Upper lobe of left lung (tissue), 6 donors: Measurements from ENCODE around the gene ELK1. TPM values are rescaled to one million over a fixed set of nuclear protein-coding genes. Genes with fewer than 3 reads are reported as not detected.
"Not testable (repeated sequence)": the region's sequence is repeated elsewhere in the genome, so short reads cannot be mapped to it uniquely, and the experiment has no call there.

Experiments used
- ATAC-seq, 2 donors: fragments of 200-7000 bp; cut with Tn5 transposase; one replicate each; pipeline ENCODE4 v1.9.1; 2022; ENCODE audit warnings: mild to moderate bottlenecking in 2 of 2, moderate library complexity in 2 of 2; ENCODE audit not compliant: low FRiP score in 2 of 2
- DNase-seq, 2 donors: peaks; one replicate each; pipeline ENCODE4 v3.0.0-alpha.2; 2019 to 2020
- H3K27ac ChIP-seq, 4 donors: fragments of 200-600 bp; sonication (generic); one replicate each; pipeline ENCODE4 v1.5.1; 2016 to 2019
- H3K27me3 ChIP-seq, 4 donors: fragments of 200-600 bp; sonication (generic); one replicate each; pipeline ENCODE4 v1.5.1; 2017 to 2019
- H3K36me3 ChIP-seq, 4 donors: fragments of 200-600 bp; sonication (generic); one replicate each; pipeline ENCODE4 v1.5.1; 2016 to 2019
- H3K4me1 ChIP-seq, 4 donors: fragments of 200-600 bp; sonication (generic); one replicate each; pipeline ENCODE4 v1.5.1; 2018 to 2019
- H3K4me3 ChIP-seq, 4 donors: fragments of 200-600 bp; sonication (generic); one replicate each; pipeline ENCODE4 v1.5.1; 2017 to 2019; ENCODE audit warnings: mild to moderate bottlenecking in 2 of 4, moderate library complexity in 1 of 4
- H3K9me3 ChIP-seq, 4 donors: fragments of 200-600 bp; sonication (generic); one replicate each; pipeline ENCODE4 v1.5.1; 2018 to 2019
- EP300 ChIP-seq, 4 donors: sonication (generic); formaldehyde crosslinking; IDR thresholded peaks; one replicate each; pipeline ENCODE4 v1.5.1; 2017; ENCODE audit warnings: antibody characterized with exemption in 4 of 4, control low read depth in 2 of 4
- POLR2A ChIP-seq, 4 donors: fragments of 450-650 bp; IDR thresholded peaks; one replicate each; pipeline ENCODE4 v1.5.1; 2016 to 2017; ENCODE audit warnings: antibody characterized with exemption in 4 of 4, mild to moderate bottlenecking in 2 of 4
- POLR2AphosphoS5 ChIP-seq, 2 donors: sonication (generic); formaldehyde crosslinking; IDR thresholded peaks; one replicate each; pipeline ENCODE4 v1.5.1; 2017; ENCODE audit warnings: antibody characterized with exemption in 2 of 2
- WGBS, 2 donors: methylation state at CpG; one replicate each; pipeline ENCODE4 v1.1.5; 2017 to 2018; 5-methylcytosine and 5-hydroxymethylcytosine counted together
- total RNA-seq, 6 donors: library from RNA; depleted of rRNA in 4 of 6; stranded (reverse); fragments of >200 nt in 4 of 6; gene quantifications; one replicate each; pipeline versions ENCODE4 v1.1.0 to v1.2.1, GENCODE V29; 2016 to 2021
- TF ChIP-seq, protein P1 (sequence below), 6 experiments: fragments of 450-650 bp in 4 of 6; fragments of 200-600 bp in 2 of 6; sonication (generic) in 2 of 6; IDR thresholded peaks; one replicate each; pipeline ENCODE4 v1.5.1; 2016 to 2019; ENCODE audit warnings: antibody characterized with exemption in 6 of 6
- donor health status: DM: no; HTN: no; CAD: no; lungs with moderate emphysema.
- donor health status: DM: no; HTN: yes; CAD: no; lungs with severe emphysema.

Gene ELK1
- total RNA-seq, 6 donors from 2014 or later = 11.5 to 30.4 (median 21.5) TPM

DNA sequence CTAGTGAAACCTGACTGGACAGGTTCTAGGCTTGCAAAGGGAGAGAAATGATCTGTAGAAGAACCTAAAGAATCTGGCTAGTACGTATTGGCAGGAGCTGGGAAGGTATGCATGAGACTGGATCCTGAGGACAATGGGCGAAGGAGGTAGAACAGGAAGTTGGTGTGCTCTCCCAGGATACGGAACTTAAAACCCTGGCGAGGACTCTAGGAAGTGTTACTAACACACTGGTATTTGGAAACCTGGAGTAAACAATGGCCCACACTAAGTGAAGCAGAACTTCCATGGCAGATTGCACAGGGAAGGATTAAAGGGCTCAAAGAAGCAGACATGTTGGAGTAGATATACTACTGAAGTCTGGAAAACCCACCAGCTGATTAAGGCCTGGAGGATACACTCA lies 39.9 kb downstream of the ELK1 start:
- TF ChIP-seq POLR2A (IDR thresholded peaks at IDR 0.05) (no peak), POLR2AphosphoS5 (IDR thresholded peaks at IDR 0.05) (no peak), EP300 (IDR thresholded peaks at IDR 0.05) (no peak)
- TF ChIP-seq, protein P1, sequence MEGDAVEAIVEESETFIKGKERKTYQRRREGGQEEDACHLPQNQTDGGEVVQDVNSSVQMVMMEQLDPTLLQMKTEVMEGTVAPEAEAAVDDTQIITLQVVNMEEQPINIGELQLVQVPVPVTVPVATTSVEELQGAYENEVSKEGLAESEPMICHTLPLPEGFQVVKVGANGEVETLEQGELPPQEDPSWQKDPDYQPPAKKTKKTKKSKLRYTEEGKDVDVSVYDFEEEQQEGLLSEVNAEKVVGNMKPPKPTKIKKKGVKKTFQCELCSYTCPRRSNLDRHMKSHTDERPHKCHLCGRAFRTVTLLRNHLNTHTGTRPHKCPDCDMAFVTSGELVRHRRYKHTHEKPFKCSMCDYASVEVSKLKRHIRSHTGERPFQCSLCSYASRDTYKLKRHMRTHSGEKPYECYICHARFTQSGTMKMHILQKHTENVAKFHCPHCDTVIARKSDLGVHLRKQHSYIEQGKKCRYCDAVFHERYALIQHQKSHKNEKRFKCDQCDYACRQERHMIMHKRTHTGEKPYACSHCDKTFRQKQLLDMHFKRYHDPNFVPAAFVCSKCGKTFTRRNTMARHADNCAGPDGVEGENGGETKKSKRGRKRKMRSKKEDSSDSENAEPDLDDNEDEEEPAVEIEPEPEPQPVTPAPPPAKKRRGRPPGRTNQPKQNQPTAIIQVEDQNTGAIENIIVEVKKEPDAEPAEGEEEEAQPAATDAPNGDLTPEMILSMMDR (IDR thresholded peaks at IDR 0.05) = no peak
- 56 to 69% methylated on average over 4 of the region's 4 CpGs for WGBS, 2 donors
- H3K4me3 ChIP-seq = no peak overlapping the region
- no peaks in the 10 kb centered on the region for H3K27me3 ChIP-seq
- ATAC-seq (no peak), DNase-seq (no peak)
- H3K9me3 ChIP-seq = no peaks in the 10 kb centered on the region
- H3K36me3 ChIP-seq = no peaks in the 10 kb centered on the region
- no peaks in the 10 kb centered on the region for H3K4me1 ChIP-seq
- H3K27ac ChIP-seq = no peak overlapping the region

DNA sequence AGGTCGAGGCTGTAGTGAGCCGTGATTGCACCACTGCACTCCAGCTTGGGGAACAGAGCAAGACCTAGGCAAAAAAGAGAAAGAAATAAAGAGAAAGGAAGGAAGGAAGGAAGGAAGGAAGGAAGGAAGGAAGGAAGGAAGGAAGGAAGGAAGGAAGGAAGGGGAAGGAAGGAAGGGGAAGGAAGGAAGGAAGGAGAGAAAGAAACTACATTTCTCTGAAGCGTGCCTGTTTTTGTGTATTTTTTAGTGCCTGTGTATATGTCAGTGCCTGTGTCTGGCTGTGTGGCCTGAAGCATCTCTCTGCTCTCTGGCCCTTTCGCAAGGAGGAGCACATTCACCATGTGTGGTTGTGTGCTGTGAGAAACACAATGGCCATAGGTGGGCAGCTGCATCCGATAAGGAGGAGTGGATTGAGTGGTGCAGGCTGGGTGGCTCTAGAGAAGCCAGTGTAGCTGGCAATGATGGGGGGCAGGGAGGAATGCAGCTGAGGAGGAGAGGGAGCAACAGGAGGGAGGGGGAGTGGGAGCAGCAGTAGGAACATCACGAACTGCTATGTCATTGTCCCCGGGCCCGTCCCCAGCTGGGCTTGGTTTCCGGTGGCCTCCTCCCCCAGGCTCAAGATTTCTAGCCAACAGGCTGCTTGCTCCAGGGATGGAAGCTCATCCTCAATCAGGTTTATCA lies 42.1 kb downstream of the ELK1 start:
- H3K4me3 ChIP-seq = no peak overlapping the region
- no peaks in the 10 kb centered on the region for H3K27me3 ChIP-seq
- TF ChIP-seq POLR2A (IDR thresholded peaks at IDR 0.05) (no peak), EP300 (IDR thresholded peaks at IDR 0.05) (no peak), POLR2AphosphoS5 (IDR thresholded peaks at IDR 0.05) (no peak)
- TF ChIP-seq, protein P1 (IDR thresholded peaks at IDR 0.05) = no peak
- DNase-seq (no peak), ATAC-seq (no peak)
- 38 to 55% methylated on average over 5 to 9 of the region's 9 CpGs for WGBS, 2 donors
- H3K9me3 ChIP-seq = no peaks in the 10 kb centered on the region
- no peak overlapping the region for H3K27ac ChIP-seq
- H3K36me3 ChIP-seq = no peaks in the 10 kb centered on the region
- H3K4me1 ChIP-seq = no peaks in the 10 kb centered on the region

DNA sequence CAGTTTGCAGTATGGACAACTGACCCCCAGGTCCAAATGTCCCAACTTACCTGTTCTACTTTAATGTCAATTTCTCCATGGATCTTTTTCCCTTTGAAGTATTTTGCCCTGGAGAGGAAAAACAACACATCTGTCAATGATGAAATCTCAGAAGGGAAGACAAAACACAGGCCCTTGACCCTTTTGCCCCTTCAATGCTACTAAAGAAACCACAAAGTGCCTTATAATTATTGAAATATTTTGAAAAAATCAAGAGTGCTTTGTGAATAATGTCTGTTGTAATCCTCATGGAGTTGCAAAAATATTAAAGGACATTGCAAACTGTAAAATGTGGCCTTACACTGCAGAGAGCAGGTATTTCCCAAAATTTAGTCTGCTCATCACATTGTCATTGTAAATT lies 43.3 kb downstream of the ELK1 start:
- H3K27me3 ChIP-seq = no peaks in the 10 kb centered on the region
- no peak for ATAC-seq
- H3K4me1 ChIP-seq = no peaks in the 10 kb centered on the region
- no peak overlapping the region for H3K4me3 ChIP-seq
- no peak overlapping the region for H3K27ac ChIP-seq
- no peaks in the 10 kb centered on the region for H3K36me3 ChIP-seq
- no peak for DNase-seq
- TF ChIP-seq POLR2AphosphoS5 (IDR thresholded peaks at IDR 0.05) = no peak
- TF ChIP-seq EP300 (IDR thresholded peaks at IDR 0.05) = no peak
- TF ChIP-seq, protein P1 (IDR thresholded peaks at IDR 0.05) = no peak
- no peak for TF ChIP-seq POLR2A (IDR thresholded peaks at IDR 0.05)
- H3K9me3 ChIP-seq = no peaks in the 10 kb centered on the region

DNA sequence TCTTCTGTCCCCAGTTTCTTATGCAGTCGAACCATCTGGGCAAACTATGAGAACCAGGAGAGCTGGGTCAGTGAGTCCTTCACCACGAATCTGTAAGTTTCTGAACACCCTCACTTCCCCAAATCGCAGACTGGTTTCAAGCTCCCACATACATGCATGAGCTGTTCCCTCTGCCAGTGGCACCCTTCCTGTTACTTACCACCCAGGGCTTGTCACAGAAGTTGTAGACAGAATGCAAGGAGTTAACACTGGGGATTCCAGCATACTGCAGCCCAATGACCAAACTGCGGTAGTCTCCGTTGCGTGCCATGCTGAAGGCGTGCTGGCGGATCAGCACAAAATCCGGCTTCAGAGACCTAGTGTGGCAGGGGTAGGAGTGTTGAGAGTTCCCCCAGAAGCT lies 45.3 kb downstream of the ELK1 start:
- Histone ChIP-seq H3K9me3 (peaks cover 0 to 7% (median 0%) of the 10 kb centered on the region in 4 donors), H3K4me3 (no peak overlapping the region), H3K4me1 (no peaks in the 10 kb centered on the region), H3K27me3 (no peaks in the 10 kb centered on the region), H3K27ac (no peak overlapping the region), H3K36me3 (no peaks in the 10 kb centered on the region)
- TF ChIP-seq POLR2A (IDR thresholded peaks at IDR 0.05) = no peak
- ATAC-seq = no peak
- 67 to 71% methylated on average over 8 to 9 of the region's 9 CpGs for WGBS, 2 donors
- no peak for DNase-seq

DNA sequence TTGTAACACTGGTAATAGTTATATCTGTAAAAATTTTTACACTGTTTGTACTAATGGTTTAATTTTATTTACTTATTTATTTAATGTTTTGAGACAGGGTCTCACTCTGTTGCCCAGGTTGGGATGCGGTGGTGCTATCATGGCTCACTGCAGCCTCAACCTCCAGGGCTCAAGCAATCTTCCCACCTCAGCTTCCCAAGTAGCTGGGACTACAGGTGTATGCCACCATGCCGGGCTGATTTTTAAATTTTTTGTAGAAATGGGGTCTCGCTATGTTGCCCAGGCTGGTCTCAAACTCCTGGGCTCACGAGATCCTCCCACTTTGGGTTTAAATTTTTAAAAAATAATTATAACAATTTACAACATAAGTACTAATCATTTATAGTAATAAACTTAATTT lies 47.2 kb downstream of the ELK1 start:
- DNase-seq, H3K4me3 ChIP-seq, ATAC-seq, H3K4me1 ChIP-seq, H3K27me3 ChIP-seq, H3K36me3 ChIP-seq, H3K27ac ChIP-seq: not testable (repeated sequence)
- 95 to 100% methylated on average over 4 of the region's 4 CpGs for whole genome bisulfite sequencing, 2 donors
- peaks cover 0 to 13% (median 0%) of the 10 kb centered on the region in 4 donors for H3K9me3 ChIP-seq

DNA sequence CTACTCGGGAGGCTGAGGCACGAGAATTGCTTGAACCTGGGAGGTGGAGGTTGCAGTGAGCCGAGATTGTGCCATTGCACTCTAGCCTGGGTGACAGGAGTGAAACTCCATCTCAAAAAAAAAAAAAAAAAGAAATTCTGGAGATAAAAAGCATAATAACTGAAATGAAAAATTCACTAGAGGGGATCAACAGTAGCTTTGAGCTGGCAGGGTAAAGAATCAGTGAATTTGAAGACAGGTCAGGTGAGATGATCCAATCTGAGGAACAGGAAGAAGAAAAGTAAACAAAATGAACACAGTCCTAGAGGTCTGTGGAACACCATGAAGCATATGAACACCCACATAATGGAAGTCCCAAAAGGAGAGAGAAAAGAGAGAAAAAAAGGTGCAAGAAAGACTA lies 53.1 kb downstream of the ELK1 start:
- Histone ChIP-seq H3K27me3 (no peaks in the 10 kb centered on the region), H3K36me3 (no peaks in the 10 kb centered on the region), H3K27ac (no peak overlapping the region), H3K4me3 (no peak overlapping the region), H3K4me1 (no peaks in the 10 kb centered on the region), H3K9me3 (peaks cover 0 to 31% (median 0%) of the 10 kb centered on the region in 4 donors)
- WGBS, 2 donors = 74 to 97% methylated on average over 3 of the region's 3 CpGs
- TF ChIP-seq POLR2AphosphoS5 (IDR thresholded peaks at IDR 0.05) = no peak
- TF ChIP-seq, protein P1 (IDR thresholded peaks at IDR 0.05) = no peak
- no peak for TF ChIP-seq POLR2A (IDR thresholded peaks at IDR 0.05)
- TF ChIP-seq EP300 (IDR thresholded peaks at IDR 0.05) = no peak
- no peak for DNase-seq
- ATAC-seq = no peak
